HepG2 (cell line): ENCODE measurements around the gene PRKCE. TPM values are rescaled to one million over a fixed set of nuclear protein-coding genes. Genes with fewer than 3 reads are reported as not detected.

Source experiments
- ATAC-seq: fragments of 200-7000 bp; cut with Tn5 transposase; 3 replicates; pipeline ENCODE4 v1.9.1; 2020; ENCODE audit warnings: mild to moderate bottlenecking, moderate library complexity
- BruUV-seq: library from RNA; stranded (reverse); fragments of 400-500 nt; replicated peaks from 2 replicates; lab custom pipeline; 2021; lab: Mats Ljungman, UMichigan
- CTCF ChIA-PET: fragments of 300-600 bp; formaldehyde crosslinking; extraction: SDS; loops from one replicate; lab custom pipeline; 2021; ENCODE audit warnings: low total read pairs, inconsistent platforms, low intra/inter-chr PET ratio; lab: Yijun Ruan, JAX
- POLR2A ChIA-PET: fragments of 350-600 bp; sonication (Branson Sonifier 250); formaldehyde crosslinking; loops from one replicate; lab custom pipeline; 2020; ENCODE audit warnings: antibody characterized with exemption, inconsistent platforms; lab: Yijun Ruan, JAX
- DNase-seq: peaks from one replicate; pipeline ENCODE4 v3.0.0-alpha.2; 2015; ENCODE audit warnings: low spot score
- FAIRE-seq: peaks from 3 replicates; lab custom pipeline; 2011; peaks lifted over from hg19 to GRCh38; lab: Jason Lieb, UNC
- H2AFZ ChIP-seq: one replicate; pipeline ENCODE4 v1.6.1; 2011; ENCODE audit warnings: low read length, inconsistent platforms
- H3K27ac ChIP-seq: fragments of 300-600 bp; 3 replicates; pipeline ENCODE4 v1.8.0; 2011; ENCODE audit warnings: mixed run types, mild to moderate bottlenecking, mixed read lengths, low read length, inconsistent platforms; ENCODE audit not compliant: insufficient read depth; ENCODE audit errors: extremely low read length
- H3K27me3 ChIP-seq, 2 experiments: fragments of 200-600 bp in 1 of 2; 2 replicates in 1 of 2; 3 replicates in 1 of 2; pipeline versions ENCODE4 v1.6.0 to v1.8.0; 2011; ENCODE audit warnings: low read length in 2 of 2, mild to moderate bottlenecking in 2 of 2, moderate library complexity in 2 of 2, inconsistent platforms in 1 of 2; ENCODE audit not compliant: insufficient read depth in 2 of 2, control insufficient read depth in 1 of 2
- H3K36me3 ChIP-seq, 2 experiments: fragments of 200-600 bp in 1 of 2; replicated peaks in 1 of 2; 2 replicates in 1 of 2; 3 replicates in 1 of 2; pipeline versions ENCODE4 v1.5.1 to v1.8.0; 2011; ENCODE audit warnings: low read length in 2 of 2, inconsistent platforms in 1 of 2; ENCODE audit not compliant: insufficient read depth in 2 of 2, control insufficient read depth in 1 of 2
- H3K4me1 ChIP-seq: 2 replicates; pipeline ENCODE4 v1.5.1; 2012; ENCODE audit warnings: low read length, inconsistent platforms; ENCODE audit not compliant: insufficient read depth
- H3K4me2 ChIP-seq: 2 replicates; pipeline ENCODE4 v1.6.0; 2011; ENCODE audit warnings: low read depth, low read length, inconsistent platforms
- H3K4me3 ChIP-seq, 3 experiments: fragments of 200-600 bp in 1 of 3; sonication (generic), shearing (Covaris generic) in 1 of 3; replicated peaks in 1 of 3; 2 replicates each; pipeline ENCODE4 v1.5.1; 2011 to 2016; ENCODE audit warnings: low read length in 3 of 3, inconsistent platforms in 2 of 3, low read depth in 2 of 3, mild to moderate bottlenecking in 2 of 3, control low read depth in 1 of 3, mixed read lengths in 1 of 3; ENCODE audit not compliant: insufficient read depth in 1 of 3
- H3K79me2 ChIP-seq: one replicate; pipeline ENCODE4 v1.6.1; 2011; ENCODE audit warnings: low read length, inconsistent platforms; ENCODE audit not compliant: insufficient read depth
- H3K9ac ChIP-seq: 2 replicates; pipeline ENCODE4 v1.6.0; 2011; ENCODE audit warnings: mild to moderate bottlenecking, low read depth, low read length, inconsistent platforms; ENCODE audit not compliant: insufficient read depth
- H3K9me3 ChIP-seq: 2 replicates; pipeline ENCODE4 v1.5.1; 2012; ENCODE audit warnings: mild to moderate bottlenecking, low read length
- H4K20me1 ChIP-seq: 2 replicates; pipeline ENCODE4 v1.6.0; 2011; ENCODE audit warnings: inconsistent platforms, mild to moderate bottlenecking, low read length, moderate library complexity; ENCODE audit not compliant: insufficient read depth
- ADNP ChIP-seq: sonication (generic); formaldehyde crosslinking; IDR thresholded peaks from 2 replicates; pipeline ENCODE4 v1.4.0; 2020; ENCODE audit warnings: missing genetic modification reagents
- CHD2 ChIP-seq: IDR thresholded peaks from 2 replicates; pipeline ENCODE4 v1.6.1; 2011; ENCODE audit warnings: low read depth, low read length, improper control_type of control experiment
- HOXA5 ChIP-seq: sonication (generic); formaldehyde crosslinking; IDR thresholded peaks from 2 replicates; pipeline ENCODE4 v1.4.0; 2020; ENCODE audit warnings: missing genetic modification reagents
- POGZ ChIP-seq: sonication (generic); formaldehyde crosslinking; IDR thresholded peaks from 2 replicates; pipeline ENCODE4 v1.4.0; 2020; ENCODE audit warnings: mild to moderate bottlenecking, missing genetic modification reagents
- RXRB ChIP-seq: IDR thresholded peaks from 2 replicates; pipeline ENCODE4 v1.6.1; 2016; ENCODE audit warnings: borderline replicate concordance, missing genetic modification reagents, missing compliant biosample characterization
- SNAPC4 ChIP-seq: sonication (generic); formaldehyde crosslinking; IDR thresholded peaks from 2 replicates; pipeline ENCODE4 v1.4.0; 2020; ENCODE audit warnings: mild to moderate bottlenecking, missing genetic modification reagents
- U2AF1 ChIP-seq: fragments of 200-400 bp; formaldehyde crosslinking; optimal IDR thresholded peaks from 2 replicates; pipeline ENCODE3; 2017; ENCODE audit warnings: mild to moderate bottlenecking, low read depth, low read length
- ZNF296 ChIP-seq: sonication (generic); formaldehyde crosslinking; conservative IDR thresholded peaks from 2 replicates; pipeline ENCODE4 v1.5.0; 2020; ENCODE audit warnings: mild to moderate bottlenecking, missing genetic modification reagents
- ZNF589 ChIP-seq: sonication (generic); formaldehyde crosslinking; conservative IDR thresholded peaks from 2 replicates; pipeline ENCODE4 v1.8.0; 2022; ENCODE audit warnings: mild to moderate bottlenecking, moderate library complexity, missing genetic modification reagents
- ZNF652 ChIP-seq: IDR thresholded peaks from 2 replicates; pipeline ENCODE4 v1.6.1; 2016; ENCODE audit warnings: low read depth, borderline replicate concordance
- WGBS: methylation state at CpG from one replicate; pipeline ENCODE4 v1.1.6; 2017; ENCODE audit warnings: low lambda C conversion rate; 5-methylcytosine and 5-hydroxymethylcytosine counted together
- in situ Hi-C: cut with HindIII; loops from 2 replicates; pipeline ENCODE4 v1.10.0; 2017; ENCODE audit warnings: low pct_unique_long_range_greater_than_20kb; ENCODE audit not compliant: extremely low pct_ligation_motif_present
- intact Hi-C: fragments of 100-400 bp; cut with micrococcal nuclease; formaldehyde crosslinking; loops from one replicate; pipeline ENCODE4 v1.10.0; 2022; ENCODE audit not compliant: unreplicated experiment
- polyA plus RNA-seq, 8 experiments: library from polyadenylated mRNA; depleted of rRNA in 3 of 8; stranded (reverse) in 7 of 8; unstranded in 1 of 8; fragments of >200 nt; fragmentation: Illumina TruSeq in 4 of 8; extraction: Trizol in 4 of 8; gene quantifications; 2 replicates each; pipeline versions ENCODE4 v1.2.1 to v1.2.3, GENCODE V29; 2011 to 2016; ENCODE audit warnings: low read depth in 4 of 8, missing spikeins in 1 of 8, mixed read lengths in 1 of 8; ENCODE audit not compliant: insufficient read depth in 1 of 8
- total RNA-seq, 5 experiments: library from RNA; depleted of rRNA; stranded (reverse); fragments of >200 nt; fragmentation: Illumina TruSeq; extraction: Trizol; gene quantifications; 2 replicates each; pipeline ENCODE4 v1.2.3, GENCODE V29; 2016; ENCODE audit warnings: low read depth in 1 of 5

Gene PRKCE
- total and polyA plus RNA-seq, 2 of the 13 experiments (the other 11 are each of a cell fraction or from before 2014, with no cell fraction given), result 1.0 to 3.9 TPM

- TF ChIP-seq SNAPC4 (0 out of 2 replicates have a peak, but pooled peaks have one; percentile 62), ADNP (CRISPR knock-in tag) (no peak), RXRB (CRISPR knock-in tag) (no peak), ZNF589 (CRISPR knock-in tag) (no peak), U2AF1 (no peak), POGZ (CRISPR knock-in tag) (peak; percentile 83)
- TF ChIP-seq, all 625 proteins: peak for 197
These were observed 40.2 kb upstream of the PRKCE start, which contains the start of gene SRBD1 (continued) for GRCh38 chr2:45611020-45611859.

- Histone ChIP-seq H3K27ac (no peak overlapping the region), H3K9me3 (no peaks in the 10 kb centered on the region), H3K9ac (no peak overlapping the region), H3K4me3 (no peak overlapping the region; a peak in 1 of 6 replicates), H2AFZ (no peak overlapping the region), H3K27me3 (no peaks in the 10 kb centered on the region; a peak in 1 of 5 replicates), H3K4me2 (peak overlapping the region; percentile 96), H3K4me1 (peaks cover 30% of the 10 kb centered on the region), H3K36me3 (no peaks in the 10 kb centered on the region), H4K20me1 (no peaks in the 10 kb centered on the region), H3K79me2 (peaks cover 23% of the 10 kb centered on the region)
- ATAC-seq (no peak), DNase-seq (no peak), FAIRE-seq (no peak)
- ChIA-PET CTCF (no interaction called here), POLR2A (no interaction called here)
- TF ChIP-seq HOXA5, result no peak
- TF ChIP-seq CHD2, result no peak
- TF ChIP-seq ZNF296, result no peak
- TF ChIP-seq ZNF652 (CRISPR knock-in tag), result peak; percentile 49; the same call in 1 of the 2 replicates
- no TSS peak for BruUV-seq
- WGBS, result 20% methylated on average over 2 of the region's 2 CpGs
- intact Hi-C loops (loop anchor here (5.0 kb wide), 1 partner anchor 1350 kb away; no protein-coding TSS in a partner anchor), in situ Hi-C loops (no loop called here)
These were observed 39.2 kb upstream of the PRKCE start for GRCh38 chr2:45612285-45612684.
